T-cell (primary cell): ENCODE results near the gene TRMT1. TPM values are rescaled to one million over a fixed set of nuclear protein-coding genes. Genes with fewer than 3 reads are reported as not detected.

ENCODE experiments used
- ATAC-seq, 4 experiments: fragments of 200-7000 bp in 3 of 4; fragments of 150-1000 bp in 1 of 4; cut with Tn5 transposase; replicated peaks in 1 of 4; 1 replicate in 3 of 4; 2 replicates in 1 of 4; pipeline ENCODE4 v1.10.0; 2021; ENCODE audit warnings: moderate library complexity in 3 of 4, mild to moderate bottlenecking in 2 of 4, moderate number of reproducible peaks in 1 of 4
- CTCF ChIA-PET, 2 donors: fragments of 300-600 bp; sonication (Branson Sonifier 250); formaldehyde crosslinking; loops; one replicate each; lab custom pipeline; 2022; ENCODE audit warnings: antibody characterized with exemption in 2 of 2; lab: Charles Lee
- POLR2A ChIA-PET, 2 donors: fragments of 300-600 bp; sonication (Branson Sonifier 250); formaldehyde crosslinking; loops; one replicate each; lab custom pipeline; 2022; ENCODE audit warnings: antibody characterized with exemption in 2 of 2; lab: Charles Lee
- DNase-seq, 35 experiments: peaks; one replicate each; pipeline versions ENCODE4 v3.0.0 to v3.0.0-alpha.2; 2013 to 2023
- H3K27ac ChIP-seq: one replicate; pipeline ENCODE4 v1.5.1; 2013; ENCODE audit warnings: low read length
- H3K27me3 ChIP-seq, 2 experiments: replicated peaks in 1 of 2; 1 replicate in 1 of 2; 2 replicates in 1 of 2; pipeline versions ENCODE4 v1.6.1 to v1.7.0; 2013; ENCODE audit warnings: low read length in 1 of 2, mixed read lengths in 1 of 2; ENCODE audit not compliant: control insufficient read depth in 2 of 2, insufficient read depth in 2 of 2; ENCODE audit errors: extremely low read depth in 1 of 2
- H3K36me3 ChIP-seq, 2 donors: 1 replicate in 1 of 2; 2 replicates in 1 of 2; pipeline versions ENCODE4 v1.6.1 to v1.7.0; 2013; ENCODE audit warnings: low read length in 1 of 2; ENCODE audit not compliant: control insufficient read depth in 2 of 2, insufficient read depth in 1 of 2; ENCODE audit errors: extremely low read depth in 1 of 2
- H3K4me1 ChIP-seq, 2 experiments: 1 replicate in 1 of 2; 2 replicates in 1 of 2; pipeline versions ENCODE4 v1.6.1 to v1.7.0; 2013; ENCODE audit warnings: low read length in 2 of 2, mixed read lengths in 1 of 2; ENCODE audit not compliant: insufficient read depth in 2 of 2, control insufficient read depth in 1 of 2; ENCODE audit errors: extremely low read depth in 1 of 2
- H3K4me3 ChIP-seq, 2 donors: 1 replicate in 1 of 2; 2 replicates in 1 of 2; pipeline versions ENCODE4 v1.5.1 to v1.7.0; 2013; ENCODE audit warnings: mild to moderate bottlenecking in 2 of 2, low read length in 1 of 2, moderate library complexity in 1 of 2; ENCODE audit not compliant: control insufficient read depth in 1 of 2; ENCODE audit errors: extremely low read depth in 1 of 2
- H3K9me3 ChIP-seq: 2 replicates; pipeline ENCODE4 v1.7.0; 2013
- H3K27ac Mint-ChIP-seq, 2 donors: one replicate each; pipeline ENCODE4 v1.8.0; 2020 to 2021; ENCODE audit warnings: mild to moderate bottlenecking in 2 of 2, mixed read lengths in 2 of 2
- H3K27me3 Mint-ChIP-seq, 2 donors: one replicate each; pipeline ENCODE4 v1.8.0; 2021 to 2022; ENCODE audit warnings: mixed read lengths in 2 of 2
- H3K36me3 Mint-ChIP-seq: one replicate; pipeline ENCODE4 v1.8.0; 2021; ENCODE audit warnings: mixed read lengths
- H3K4me1 Mint-ChIP-seq, 3 donors: one replicate each; pipeline ENCODE4 v1.8.0; 2020 to 2022; ENCODE audit warnings: mixed read lengths in 3 of 3, mild to moderate bottlenecking in 1 of 3
- H3K4me3 Mint-ChIP-seq, 3 donors: one replicate each; pipeline ENCODE4 v1.8.0; 2020 to 2022; ENCODE audit warnings: mild to moderate bottlenecking in 3 of 3, mixed read lengths in 3 of 3, moderate library complexity in 3 of 3
- H3K9me3 Mint-ChIP-seq, 3 donors: one replicate each; pipeline ENCODE4 v1.8.0; 2020 to 2022; ENCODE audit warnings: mixed read lengths in 3 of 3
- WGBS: methylation state at CpG from one replicate; pipeline ENCODE4 v1.1.5; 2013; ENCODE audit warnings: missing lambda C conversion rate; ENCODE audit not compliant: insufficient coverage; 5-methylcytosine and 5-hydroxymethylcytosine counted together
- total RNA-seq, 35 experiments: library from RNA in 6 of 35; stranded (reverse) in 6 of 35; fragments of 120-200 nt in 1 of 35; gene quantifications; one replicate each; pipeline versions ENCODE4 v1.2.1 to v1.2.4 and lab custom pipeline; 2013 to 2026

TRMT1 gene
- total RNA-seq, 5 donors from 2014 or later (not counting 1 experiment from before 2014, with no cell fraction given): 68.9 to 121 (median 95.6) TPM

GRCh38 chr19:13078381-13078780, 38.2 kb downstream of the TRMT1 start:
- Histone ChIP-seq H3K27ac (no peak overlapping the region), H3K4me3 (no peak overlapping the region), H3K36me3 (no peaks in the 10 kb centered on the region), H3K9me3 (no peaks in the 10 kb centered on the region), H3K27me3 (peaks cover 0 to 15% of the 10 kb centered on the region in 2 experiments), H3K4me1 (peaks cover 0 to 6% of the 10 kb centered on the region in 2 experiments)
- Mint-ChIP-seq H3K27ac (no peak overlapping the region), H3K36me3 (no peaks in the 10 kb centered on the region), H3K27me3 (no peaks in the 10 kb centered on the region), H3K4me3 (no peak overlapping the region), H3K4me1 (peaks cover 0 to 1% (median 0%) of the 10 kb centered on the region in 3 donors), H3K9me3 (no peaks in the 10 kb centered on the region)
- WGBS: 89% methylated on average over 4 of the region's 10 CpGs
- ATAC-seq (no peak), DNase-seq (no peak)
- ChIA-PET CTCF (no interaction called here), POLR2A (no interaction called here)

GRCh38 chr19:13077240-13077639, 39.3 kb downstream of the TRMT1 start:
- no peak overlapping the region for H3K4me3 ChIP-seq
- Mint-ChIP-seq H3K27ac (no peak overlapping the region), H3K27me3 (no peaks in the 10 kb centered on the region), H3K36me3 (no peaks in the 10 kb centered on the region), H3K9me3 (no peaks in the 10 kb centered on the region), H3K4me1 (peaks cover 0 to 1% (median 0%) of the 10 kb centered on the region in 3 donors), H3K4me3 (no peak overlapping the region)
- peaks cover 0 to 20% of the 10 kb centered on the region in 2 experiments for H3K27me3 ChIP-seq
- 57% methylated on average over 8 of the region's 11 CpGs for WGBS
- peaks cover 0 to 6% of the 10 kb centered on the region in 2 experiments for H3K4me1 ChIP-seq
- no peaks in the 10 kb centered on the region for H3K9me3 ChIP-seq
- no peak for DNase-seq
- CTCF ChIA-PET: interaction anchor here in 1 of 2 donors (0.7 kb wide), 1 partner anchor 49 kb away, joined by 3 read pairs; no protein-coding TSS in a partner anchor
- H3K27ac ChIP-seq: no peak overlapping the region
- ATAC-seq: no peak
- no peaks in the 10 kb centered on the region for H3K36me3 ChIP-seq
- POLR2A ChIA-PET: no interaction called here

- POLR2A ChIA-PET: no interaction called here
- CTCF ChIA-PET: no interaction called here
- Mint-ChIP-seq H3K36me3 (no peaks in the 10 kb centered on the region), H3K27ac (no peak overlapping the region), H3K4me3 (no peak overlapping the region), H3K27me3 (no peaks in the 10 kb centered on the region), H3K4me1 (peaks cover 0 to 1% (median 0%) of the 10 kb centered on the region in 3 donors), H3K9me3 (no peaks in the 10 kb centered on the region)
- no peak for ATAC-seq
- Histone ChIP-seq H3K4me1 (peaks cover 0 to 6% of the 10 kb centered on the region in 2 experiments), H3K9me3 (no peaks in the 10 kb centered on the region), H3K27ac (no peak overlapping the region), H3K4me3 (no peak overlapping the region), H3K27me3 (peaks cover 0 to 22% of the 10 kb centered on the region in 2 experiments), H3K36me3 (no peaks in the 10 kb centered on the region)
- WGBS: 78% methylated on average over 5 of the region's 6 CpGs
- no peak for DNase-seq
These were observed 39.8 kb downstream of the TRMT1 start for GRCh38 chr19:13076787-13077186.

GRCh38 chr19:13076320-13076719, 40.2 kb downstream of the TRMT1 start:
- no peaks in the 10 kb centered on the region for H3K9me3 Mint-ChIP-seq
- no peaks in the 10 kb centered on the region for H3K36me3 ChIP-seq
- H3K9me3 ChIP-seq: no peaks in the 10 kb centered on the region
- WGBS: 89% methylated on average over 8 of the region's 8 CpGs
- no peak for ATAC-seq
- H3K27me3 ChIP-seq: peaks cover 0 to 25% of the 10 kb centered on the region in 2 experiments
- H3K4me1 Mint-ChIP-seq: peaks cover 0 to 1% (median 0%) of the 10 kb centered on the region in 3 donors
- H3K4me3 ChIP-seq: no peak overlapping the region
- peaks cover 0 to 6% of the 10 kb centered on the region in 2 experiments for H3K4me1 ChIP-seq
- H3K4me3 Mint-ChIP-seq: no peak overlapping the region
- CTCF ChIA-PET: no interaction called here
- DNase-seq: no peak
- no peaks in the 10 kb centered on the region for H3K36me3 Mint-ChIP-seq
- POLR2A ChIA-PET: no interaction called here
- no peak overlapping the region for H3K27ac Mint-ChIP-seq
- no peak overlapping the region for H3K27ac ChIP-seq
- no peaks in the 10 kb centered on the region for H3K27me3 Mint-ChIP-seq

GRCh38 chr19:13074378-13074777, 42.2 kb downstream of the TRMT1 start:
- Histone ChIP-seq H3K4me1 (peaks cover 0 to 3% of the 10 kb centered on the region in 2 experiments), H3K4me3 (no peak overlapping the region), H3K27ac (no peak overlapping the region), H3K27me3 (peaks cover 0 to 40% of the 10 kb centered on the region in 2 experiments), H3K36me3 (no peaks in the 10 kb centered on the region), H3K9me3 (no peaks in the 10 kb centered on the region)
- DNase-seq: no peak
- Mint-ChIP-seq H3K9me3 (no peaks in the 10 kb centered on the region), H3K4me3 (no peak overlapping the region), H3K4me1 (peaks cover 0 to 1% (median 0%) of the 10 kb centered on the region in 3 donors), H3K27ac (no peak overlapping the region), H3K36me3 (no peaks in the 10 kb centered on the region), H3K27me3 (no peaks in the 10 kb centered on the region)
- ATAC-seq: no peak
- WGBS: 82% methylated on average over 2 of the region's 4 CpGs
- CTCF ChIA-PET: no interaction called here
- POLR2A ChIA-PET: no interaction called here

GRCh38 chr19:13073263-13073662, 43.3 kb downstream of the TRMT1 start:
- no peak for DNase-seq
- peaks cover 0 to 41% of the 10 kb centered on the region in 2 experiments for H3K27me3 ChIP-seq
- Mint-ChIP-seq H3K27ac (no peak overlapping the region), H3K27me3 (peaks cover 0 to 2% of the 10 kb centered on the region in 2 donors), H3K9me3 (no peaks in the 10 kb centered on the region), H3K4me1 (no peaks in the 10 kb centered on the region), H3K36me3 (no peaks in the 10 kb centered on the region), H3K4me3 (no peak overlapping the region)
- WGBS: 89% methylated on average over 3 of the region's 5 CpGs
- ChIA-PET CTCF (no interaction called here), POLR2A (no interaction called here)
- H3K9me3 ChIP-seq: no peaks in the 10 kb centered on the region
- no peaks in the 10 kb centered on the region for H3K4me1 ChIP-seq
- no peak overlapping the region for H3K4me3 ChIP-seq
- no peaks in the 10 kb centered on the region for H3K36me3 ChIP-seq
- ATAC-seq: no peak
- H3K27ac ChIP-seq: no peak overlapping the region
